Trophoblast cell (in vitro differentiated cells and primary cell): ENCODE data around the gene EPM2AIP1.

ENCODE experiments used
- DNase-seq, 2 donors: peaks; one replicate each; pipeline ENCODE4 v3.0.0-alpha.2; 2016
- H2AFZ ChIP-seq: 2 replicates; pipeline ENCODE4 v1.6.1; 2013; ENCODE audit warnings: low read length, moderate library complexity, mild to moderate bottlenecking; ENCODE audit not compliant: insufficient read depth, poor library complexity
- H2AK5ac ChIP-seq: 2 replicates; pipeline ENCODE4 v1.6.1; 2013; ENCODE audit warnings: mild to moderate bottlenecking, low read length
- H2BK120ac ChIP-seq: 2 replicates; pipeline ENCODE4 v1.6.1; 2013; ENCODE audit warnings: low read length, mild to moderate bottlenecking, moderate library complexity; ENCODE audit not compliant: insufficient read depth, poor library complexity
- H2BK12ac ChIP-seq: 2 replicates; pipeline ENCODE4 v1.6.1; 2013; ENCODE audit warnings: mild to moderate bottlenecking, low read length, moderate library complexity
- H2BK5ac ChIP-seq: 2 replicates; pipeline ENCODE4 v1.6.1; 2013; ENCODE audit warnings: low read length, low read depth, moderate library complexity, mild to moderate bottlenecking; ENCODE audit not compliant: poor library complexity
- H3K14ac ChIP-seq: 2 replicates; pipeline ENCODE4 v1.6.1; 2013; ENCODE audit warnings: mild to moderate bottlenecking, low read length
- H3K18ac ChIP-seq: 2 replicates; pipeline ENCODE4 v1.6.1; 2013; ENCODE audit warnings: mild to moderate bottlenecking, low read length
- H3K23ac ChIP-seq: 2 replicates; pipeline ENCODE4 v1.6.1; 2013; ENCODE audit warnings: low read length
- H3K27ac ChIP-seq: 2 replicates; pipeline ENCODE4 v1.5.1; 2013; ENCODE audit warnings: low read depth, mild to moderate bottlenecking, inconsistent platforms, low read length, moderate library complexity
- H3K27me3 ChIP-seq: 2 replicates; pipeline ENCODE4 v1.6.1; 2013; ENCODE audit warnings: inconsistent platforms, mild to moderate bottlenecking, low read length, moderate library complexity; ENCODE audit not compliant: insufficient read depth
- H3K36me3 ChIP-seq, 2 experiments: 1 replicate in 1 of 2; 2 replicates in 1 of 2; pipeline ENCODE4 v1.6.1; 2013; ENCODE audit warnings: low read length in 2 of 2, mild to moderate bottlenecking in 2 of 2, moderate library complexity in 1 of 2; ENCODE audit not compliant: insufficient read depth in 2 of 2, control insufficient read depth in 1 of 2
- H3K4ac ChIP-seq: 2 replicates; pipeline ENCODE4 v1.6.1; 2013; ENCODE audit warnings: low read depth, mild to moderate bottlenecking, low read length, moderate library complexity
- H3K4me1 ChIP-seq, 2 experiments: 1 replicate in 1 of 2; 2 replicates in 1 of 2; pipeline ENCODE4 v1.6.1; 2013; ENCODE audit warnings: low read length in 2 of 2, mild to moderate bottlenecking in 2 of 2, moderate library complexity in 1 of 2; ENCODE audit not compliant: insufficient read depth in 2 of 2, control insufficient read depth in 1 of 2
- H3K4me2 ChIP-seq: 2 replicates; pipeline ENCODE4 v1.6.1; 2013; ENCODE audit warnings: inconsistent platforms, mild to moderate bottlenecking, low read length, moderate library complexity
- H3K4me3 ChIP-seq: 2 replicates; pipeline ENCODE4 v1.5.1; 2013; ENCODE audit warnings: mild to moderate bottlenecking, low read depth, low read length, inconsistent platforms
- H3K79me1 ChIP-seq: one replicate; pipeline ENCODE4 v1.6.1; 2013; ENCODE audit warnings: low read length
- H3K79me2 ChIP-seq: 2 replicates; pipeline ENCODE4 v1.6.1; 2013; ENCODE audit warnings: low read length, mild to moderate bottlenecking; ENCODE audit not compliant: control insufficient read depth, insufficient read depth, poor library complexity
- H3K9ac ChIP-seq: 2 replicates; pipeline ENCODE4 v1.6.1; 2013; ENCODE audit warnings: mild to moderate bottlenecking, low read length
- H3K9me3 ChIP-seq: 2 replicates; pipeline ENCODE4 v1.6.1; 2013; ENCODE audit warnings: low read depth, mild to moderate bottlenecking, control low read depth, inconsistent platforms, low read length; ENCODE audit not compliant: insufficient read depth
- H4K12ac ChIP-seq: 2 replicates; pipeline ENCODE4 v1.6.1; 2013; ENCODE audit warnings: low read depth, mild to moderate bottlenecking, low read length, moderate library complexity
- H4K8ac ChIP-seq: 2 replicates; pipeline ENCODE4 v1.6.1; 2013; ENCODE audit warnings: low read depth, mild to moderate bottlenecking, low read length, moderate library complexity
- H4K91ac ChIP-seq: one replicate; pipeline ENCODE4 v1.6.1; 2013; ENCODE audit warnings: low read depth, mild to moderate bottlenecking, low read length, moderate library complexity
- WGBS: extraction: QIAGEN DNeasy Blood & Tissue Kit; methylation state at CpG from one replicate; pipeline ENCODE4 v1.1.7; 2013; ENCODE audit warnings: missing lambda C conversion rate; ENCODE audit not compliant: insufficient read length, insufficient coverage; ENCODE audit errors: extremely low coverage; 5-methylcytosine and 5-hydroxymethylcytosine counted together

EPM2AIP1 gene

DNA sequence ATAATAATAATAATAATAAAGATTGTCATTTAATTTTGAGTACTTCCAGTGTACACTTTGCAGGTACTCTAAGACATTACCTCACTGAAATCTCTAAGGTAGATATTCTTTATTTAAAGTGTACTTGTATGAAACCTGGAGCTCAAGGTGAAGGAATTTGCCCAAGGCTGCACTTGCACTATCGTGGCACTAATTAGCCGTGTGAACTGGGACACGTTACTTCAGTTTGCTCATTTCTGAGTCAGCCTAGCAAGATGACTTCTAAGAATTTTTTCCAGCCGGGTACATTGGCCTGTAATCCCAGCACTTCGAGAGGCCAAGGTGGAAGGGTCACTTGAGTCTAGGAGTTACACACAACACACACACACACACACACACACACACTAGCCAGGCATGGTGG lies 33.9 kb upstream of the EPM2AIP1 start:
- no peak overlapping the region for H3K18ac ChIP-seq
- H3K27ac ChIP-seq, result no peak overlapping the region
- H2BK12ac ChIP-seq, result no peak overlapping the region
- peak; percentile 91 for DNase-seq
- WGBS, result no CpG with 5 or more reads among the region's 5 CpGs
- H2BK120ac ChIP-seq, result no peak overlapping the region
- peaks cover 28 to 52% of the 10 kb centered on the region in 2 experiments for H3K36me3 ChIP-seq
- H3K4ac ChIP-seq, result no peak overlapping the region
- H2AK5ac ChIP-seq, result no peak overlapping the region
- no peaks in the 10 kb centered on the region for H3K27me3 ChIP-seq
- no peak overlapping the region for H3K4me2 ChIP-seq
- no peaks in the 10 kb centered on the region for H3K9me3 ChIP-seq
- no peak overlapping the region for H2BK5ac ChIP-seq
- no peak overlapping the region for H4K91ac ChIP-seq
- no peak overlapping the region for H3K9ac ChIP-seq
- no peak overlapping the region for H3K14ac ChIP-seq
- H3K79me1 ChIP-seq, result no peaks in the 10 kb centered on the region
- H3K4me1 ChIP-seq, result no peaks in the 10 kb centered on the region
- H3K23ac ChIP-seq, result no peak overlapping the region
- H3K4me3 ChIP-seq, result no peak overlapping the region
- no peak overlapping the region for H4K8ac ChIP-seq
- no peak overlapping the region for H2AFZ ChIP-seq
- H3K79me2 ChIP-seq, result no peaks in the 10 kb centered on the region
- no peak overlapping the region for H4K12ac ChIP-seq

DNA sequence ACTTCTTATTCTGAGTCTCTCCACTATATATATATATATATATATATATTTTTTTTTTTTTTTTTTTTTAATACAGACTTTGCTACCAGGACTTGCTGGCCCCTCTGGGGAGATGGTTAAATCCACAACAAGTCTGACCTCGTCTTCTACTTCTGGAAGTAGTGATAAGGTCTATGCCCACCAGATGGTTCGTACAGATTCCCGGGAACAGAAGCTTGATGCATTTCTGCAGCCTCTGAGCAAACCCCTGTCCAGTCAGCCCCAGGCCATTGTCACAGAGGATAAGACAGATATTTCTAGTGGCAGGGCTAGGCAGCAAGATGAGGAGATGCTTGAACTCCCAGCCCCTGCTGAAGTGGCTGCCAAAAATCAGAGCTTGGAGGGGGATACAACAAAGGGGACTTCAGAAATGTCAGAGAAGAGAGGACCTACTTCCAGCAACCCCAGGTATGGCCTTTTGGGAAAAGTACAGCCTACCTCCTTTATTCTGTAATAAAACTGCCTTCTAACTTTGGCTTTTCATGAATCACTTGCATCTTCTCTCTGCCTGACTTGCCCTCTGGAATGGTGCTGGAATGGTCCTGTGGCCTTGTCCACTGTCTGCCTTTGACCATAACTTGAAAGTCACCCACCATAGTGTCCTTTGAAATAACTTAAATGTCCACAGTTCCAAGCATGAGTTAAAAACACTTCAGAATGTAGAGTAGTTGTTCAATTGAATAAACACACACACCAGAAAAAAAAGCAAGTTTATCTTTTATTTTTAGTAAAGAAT lies 32.8 kb upstream of the EPM2AIP1 start:
- peaks cover 30 to 52% of the 10 kb centered on the region in 2 experiments for H3K36me3 ChIP-seq
- H3K4me2 ChIP-seq, result no peak overlapping the region
- H3K27ac ChIP-seq, result no peak overlapping the region
- no peak overlapping the region for H2BK120ac ChIP-seq
- no CpG with 5 or more reads among the region's 3 CpGs for WGBS
- H3K79me2 ChIP-seq, result no peaks in the 10 kb centered on the region
- no peaks in the 10 kb centered on the region for H3K4me1 ChIP-seq
- H3K14ac ChIP-seq, result no peak overlapping the region
- no peaks in the 10 kb centered on the region for H3K27me3 ChIP-seq
- H4K8ac ChIP-seq, result no peak overlapping the region
- H2BK12ac ChIP-seq, result no peak overlapping the region
- no peak overlapping the region for H2BK5ac ChIP-seq
- no peak overlapping the region for H3K23ac ChIP-seq
- H3K4me3 ChIP-seq, result no peak overlapping the region
- no peak overlapping the region for H3K4ac ChIP-seq
- no peak overlapping the region for H3K18ac ChIP-seq
- no peak for DNase-seq
- no peak overlapping the region for H2AK5ac ChIP-seq
- H4K91ac ChIP-seq, result no peak overlapping the region
- no peak overlapping the region for H3K9ac ChIP-seq
- no peaks in the 10 kb centered on the region for H3K79me1 ChIP-seq
- H2AFZ ChIP-seq, result no peak overlapping the region
- no peaks in the 10 kb centered on the region for H3K9me3 ChIP-seq
- no peak overlapping the region for H4K12ac ChIP-seq

DNA sequence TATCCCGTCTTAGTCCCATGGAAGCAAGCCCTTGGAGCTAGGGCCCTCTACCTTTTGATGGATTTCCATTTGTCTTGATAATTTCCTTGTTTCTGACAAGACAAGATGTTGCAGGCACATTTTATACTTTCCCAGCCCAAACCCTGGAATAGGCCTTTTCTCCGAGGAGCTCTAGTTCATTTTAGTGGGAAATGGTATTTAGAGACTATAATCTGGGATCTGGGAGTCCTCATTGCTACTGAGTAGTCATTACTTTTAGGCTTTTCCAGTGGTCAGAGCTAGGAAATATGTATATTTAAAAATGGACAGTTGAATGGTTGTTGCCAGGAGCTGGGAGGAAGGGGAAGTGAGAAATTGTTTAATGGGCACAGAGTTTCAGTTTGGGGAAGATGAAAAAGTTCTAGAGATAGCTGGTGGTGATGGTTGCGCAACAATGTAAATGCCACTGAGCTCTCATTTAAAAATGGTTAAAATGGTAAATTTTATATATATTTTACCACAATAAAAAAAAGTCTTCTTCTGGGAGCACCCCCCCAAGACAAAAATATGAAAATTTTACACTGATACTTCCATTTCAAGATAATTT lies 32.0 kb upstream of the EPM2AIP1 start:
- H3K27ac ChIP-seq, result no peak overlapping the region
- H3K36me3 ChIP-seq, result peaks cover 33 to 54% of the 10 kb centered on the region in 2 experiments
- H4K8ac ChIP-seq, result no peak overlapping the region
- no peak overlapping the region for H2BK12ac ChIP-seq
- no peak overlapping the region for H2BK120ac ChIP-seq
- H4K91ac ChIP-seq, result no peak overlapping the region
- no peaks in the 10 kb centered on the region for H3K9me3 ChIP-seq
- no peak overlapping the region for H3K4me3 ChIP-seq
- H3K4ac ChIP-seq, result no peak overlapping the region
- H3K9ac ChIP-seq, result no peak overlapping the region
- H4K12ac ChIP-seq, result no peak overlapping the region
- H3K79me2 ChIP-seq, result no peaks in the 10 kb centered on the region
- no peak overlapping the region for H3K4me2 ChIP-seq
- H3K14ac ChIP-seq, result no peak overlapping the region
- H2AFZ ChIP-seq, result no peak overlapping the region
- H3K27me3 ChIP-seq, result no peaks in the 10 kb centered on the region
- no peak overlapping the region for H2BK5ac ChIP-seq
- H3K79me1 ChIP-seq, result no peaks in the 10 kb centered on the region
- no peaks in the 10 kb centered on the region for H3K4me1 ChIP-seq
- DNase-seq, result peak in 1 of 2 donors; percentile 7
- H3K23ac ChIP-seq, result no peak overlapping the region
- no peak overlapping the region for H2AK5ac ChIP-seq
- no peak overlapping the region for H3K18ac ChIP-seq
- WGBS, result no CpG with 5 or more reads among the region's 3 CpGs

DNA sequence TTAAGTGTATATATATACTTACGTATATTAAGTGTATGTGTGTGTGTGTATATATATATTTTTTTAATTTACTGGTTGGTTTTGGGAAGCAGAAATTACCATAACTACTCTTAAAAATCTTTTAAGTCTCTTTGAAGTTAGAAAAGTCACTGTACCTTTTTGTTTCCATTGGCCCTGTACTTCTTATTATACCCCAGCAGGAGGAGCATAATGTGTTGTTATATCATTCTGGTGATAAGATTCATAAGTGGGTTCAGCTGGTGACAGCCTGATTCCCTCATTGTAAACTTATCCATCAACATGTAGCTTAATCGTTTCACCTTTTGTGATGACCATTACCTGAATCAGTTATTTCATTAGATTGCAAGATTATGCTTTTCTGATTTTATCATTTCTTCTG lies 31.2 kb upstream of the EPM2AIP1 start:
- no peaks in the 10 kb centered on the region for H3K79me2 ChIP-seq
- H3K79me1 ChIP-seq, result no peaks in the 10 kb centered on the region
- H4K8ac ChIP-seq, result no peak overlapping the region
- H3K4me3 ChIP-seq, result no peak overlapping the region
- no peak overlapping the region for H2BK12ac ChIP-seq
- no peak for DNase-seq
- H2BK5ac ChIP-seq, result no peak overlapping the region
- no CpG with 5 or more reads among the region's 2 CpGs for WGBS
- H3K4ac ChIP-seq, result no peak overlapping the region
- H4K91ac ChIP-seq, result no peak overlapping the region
- no peak overlapping the region for H3K14ac ChIP-seq
- no peak overlapping the region for H3K23ac ChIP-seq
- no peak overlapping the region for H3K4me2 ChIP-seq
- no peaks in the 10 kb centered on the region for H3K27me3 ChIP-seq
- no peak overlapping the region for H3K27ac ChIP-seq
- no peak overlapping the region for H4K12ac ChIP-seq
- H3K9ac ChIP-seq, result no peak overlapping the region
- peaks cover 33 to 53% of the 10 kb centered on the region in 2 experiments for H3K36me3 ChIP-seq
- H2BK120ac ChIP-seq, result no peak overlapping the region
- no peak overlapping the region for H3K18ac ChIP-seq
- H3K9me3 ChIP-seq, result no peaks in the 10 kb centered on the region
- H2AFZ ChIP-seq, result no peak overlapping the region
- H2AK5ac ChIP-seq, result no peak overlapping the region
- no peaks in the 10 kb centered on the region for H3K4me1 ChIP-seq
